Panc1 (cell line): ENCODE results near the gene PANX2.

Experiments
- SIN3A ChIP-seq: IDR thresholded peaks from 2 replicates; pipeline ENCODE4 v1.6.1; 2012; ENCODE audit warnings: low read depth, mild to moderate bottlenecking, low read length, moderate library complexity, borderline replicate concordance; ENCODE audit not compliant: insufficient read depth
- TF ChIP-seq, protein P1 (sequence below): fragments of 450-650 bp; IDR thresholded peaks from 2 replicates; pipeline ENCODE4 v1.5.1; 2017; ENCODE audit warnings: mild to moderate bottlenecking

DNA sequence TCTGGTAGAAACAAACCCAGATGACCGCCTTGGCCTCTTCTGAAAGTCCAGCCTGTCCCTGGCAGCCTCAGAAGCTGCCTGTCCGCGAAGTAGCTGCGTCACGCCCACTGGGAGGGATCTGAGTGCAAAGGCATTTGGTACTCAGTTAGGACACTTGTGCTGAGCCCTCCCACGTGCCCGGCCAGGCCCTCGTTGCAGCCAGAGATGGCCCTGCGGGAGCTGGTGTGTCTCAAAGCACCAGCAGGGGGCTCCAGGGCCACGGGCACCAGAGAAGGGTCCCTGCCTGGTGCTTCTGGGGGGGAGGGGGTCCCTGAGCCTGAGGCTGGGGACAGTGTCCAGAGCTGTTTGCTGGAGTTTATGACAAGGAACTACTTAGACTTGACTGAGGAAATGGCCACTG lies 36.1 kb downstream of the PANX2 start:
- TF ChIP-seq, protein P1, sequence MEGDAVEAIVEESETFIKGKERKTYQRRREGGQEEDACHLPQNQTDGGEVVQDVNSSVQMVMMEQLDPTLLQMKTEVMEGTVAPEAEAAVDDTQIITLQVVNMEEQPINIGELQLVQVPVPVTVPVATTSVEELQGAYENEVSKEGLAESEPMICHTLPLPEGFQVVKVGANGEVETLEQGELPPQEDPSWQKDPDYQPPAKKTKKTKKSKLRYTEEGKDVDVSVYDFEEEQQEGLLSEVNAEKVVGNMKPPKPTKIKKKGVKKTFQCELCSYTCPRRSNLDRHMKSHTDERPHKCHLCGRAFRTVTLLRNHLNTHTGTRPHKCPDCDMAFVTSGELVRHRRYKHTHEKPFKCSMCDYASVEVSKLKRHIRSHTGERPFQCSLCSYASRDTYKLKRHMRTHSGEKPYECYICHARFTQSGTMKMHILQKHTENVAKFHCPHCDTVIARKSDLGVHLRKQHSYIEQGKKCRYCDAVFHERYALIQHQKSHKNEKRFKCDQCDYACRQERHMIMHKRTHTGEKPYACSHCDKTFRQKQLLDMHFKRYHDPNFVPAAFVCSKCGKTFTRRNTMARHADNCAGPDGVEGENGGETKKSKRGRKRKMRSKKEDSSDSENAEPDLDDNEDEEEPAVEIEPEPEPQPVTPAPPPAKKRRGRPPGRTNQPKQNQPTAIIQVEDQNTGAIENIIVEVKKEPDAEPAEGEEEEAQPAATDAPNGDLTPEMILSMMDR: peak; percentile 79
- TF ChIP-seq SIN3A: no peak
